Measurements from ENCODE around the gene HERPUD1. TPM values are rescaled to one million over a fixed set of nuclear protein-coding genes. Genes with fewer than 3 reads are reported as not detected.
"Not testable (repeated sequence)": the region's sequence is repeated elsewhere in the genome, so short reads cannot be mapped to it uniquely, and the experiment has no call there.

The HERPUD1 gene
- total RNA-seq, 1 donor = 190 TPM

DNA sequence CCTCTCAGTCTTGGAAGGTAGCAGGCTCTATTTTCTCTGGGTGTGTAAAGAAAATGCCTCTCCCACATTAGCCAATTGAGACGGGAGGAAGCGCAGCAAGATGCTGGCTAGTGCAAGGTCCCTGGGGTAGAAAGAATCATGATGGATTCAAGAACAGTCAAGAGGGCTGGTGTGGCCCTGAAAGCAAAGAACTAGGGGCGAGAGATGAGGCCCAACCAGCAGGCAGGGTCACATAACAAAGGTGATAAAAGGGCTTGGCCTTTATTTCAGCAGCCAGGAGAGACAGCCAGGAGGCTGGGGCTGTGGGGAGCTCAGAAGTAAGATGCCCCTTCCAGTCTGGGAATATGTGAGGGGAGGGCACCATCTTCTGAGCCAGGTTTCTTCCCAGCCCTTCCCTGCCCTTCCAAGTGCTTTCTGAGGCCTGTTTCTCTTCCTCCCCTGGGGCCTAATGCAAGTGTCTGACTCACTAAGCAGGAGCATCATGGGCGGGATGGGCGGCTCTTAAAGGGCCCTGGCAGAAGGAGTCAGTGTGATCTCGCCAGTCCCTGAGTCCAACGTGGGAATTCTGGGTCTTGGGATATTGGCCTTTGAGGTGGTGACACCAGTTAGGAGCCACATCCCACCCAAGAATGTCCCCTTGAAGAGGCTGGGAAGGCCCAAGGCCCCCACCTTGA is 53.5 kb downstream of the HERPUD1 start:
- Histone ChIP-seq H4K20me1 (ENCODE audit: insufficient read depth, low read length) (no peaks in the 10 kb centered on the region), H2AFZ (ENCODE audit: low read length) (peak overlapping the region; percentile 69), H3K4me3 (ENCODE audit: insufficient read depth, low read length) (no peak overlapping the region), H3K4me2 (ENCODE audit: insufficient read depth, low read length) (peak overlapping the region; percentile 44), H3K27ac (ENCODE audit: low read depth, low read length) (peak overlapping the region; percentile 52), H3K36me3 (ENCODE audit: insufficient read depth, low read length) (no peaks in the 10 kb centered on the region), H3K4me1 (ENCODE audit: insufficient read depth, low read length) (peaks cover 36% of the 10 kb centered on the region), H3K79me2 (ENCODE audit: insufficient read depth, low read length) (peaks cover 24% of the 10 kb centered on the region), H3K9me3 (ENCODE audit: low read depth, low read length) (no peaks in the 10 kb centered on the region), H3K27me3 (ENCODE audit: insufficient read depth, low read length) (no peaks in the 10 kb centered on the region)
- peak; percentile 98 for DNase-seq (ENCODE audit: insufficient read length, low spot score, missing footprints)
- TF ChIP-seq, protein P1, sequence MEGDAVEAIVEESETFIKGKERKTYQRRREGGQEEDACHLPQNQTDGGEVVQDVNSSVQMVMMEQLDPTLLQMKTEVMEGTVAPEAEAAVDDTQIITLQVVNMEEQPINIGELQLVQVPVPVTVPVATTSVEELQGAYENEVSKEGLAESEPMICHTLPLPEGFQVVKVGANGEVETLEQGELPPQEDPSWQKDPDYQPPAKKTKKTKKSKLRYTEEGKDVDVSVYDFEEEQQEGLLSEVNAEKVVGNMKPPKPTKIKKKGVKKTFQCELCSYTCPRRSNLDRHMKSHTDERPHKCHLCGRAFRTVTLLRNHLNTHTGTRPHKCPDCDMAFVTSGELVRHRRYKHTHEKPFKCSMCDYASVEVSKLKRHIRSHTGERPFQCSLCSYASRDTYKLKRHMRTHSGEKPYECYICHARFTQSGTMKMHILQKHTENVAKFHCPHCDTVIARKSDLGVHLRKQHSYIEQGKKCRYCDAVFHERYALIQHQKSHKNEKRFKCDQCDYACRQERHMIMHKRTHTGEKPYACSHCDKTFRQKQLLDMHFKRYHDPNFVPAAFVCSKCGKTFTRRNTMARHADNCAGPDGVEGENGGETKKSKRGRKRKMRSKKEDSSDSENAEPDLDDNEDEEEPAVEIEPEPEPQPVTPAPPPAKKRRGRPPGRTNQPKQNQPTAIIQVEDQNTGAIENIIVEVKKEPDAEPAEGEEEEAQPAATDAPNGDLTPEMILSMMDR (IDR thresholded peaks at IDR 0.05; ENCODE audit: extremely low read depth, low read depth, low read length) = no peak

DNA sequence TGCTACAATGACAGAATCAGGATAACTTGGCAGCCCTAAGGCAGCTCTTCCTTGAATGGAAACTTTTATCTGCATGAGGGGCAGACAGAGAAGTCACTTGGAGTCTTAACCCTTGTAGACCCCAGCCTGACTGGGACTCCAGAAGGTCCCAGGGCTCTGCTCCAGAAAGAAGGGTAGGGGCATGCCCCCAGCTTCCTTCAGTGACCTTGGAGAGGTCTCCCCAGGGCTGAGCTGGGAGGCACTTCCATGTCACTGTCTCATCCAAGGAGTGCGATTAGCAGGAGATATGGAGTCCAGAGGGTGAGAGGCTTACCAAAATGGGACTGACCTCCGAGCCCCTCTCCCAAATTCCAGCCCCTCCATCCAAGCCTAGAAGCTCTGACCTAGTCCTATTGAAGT is 54.0 kb downstream of the HERPUD1 start:
- peak overlapping the region; percentile 52 for H3K27ac ChIP-seq (ENCODE audit: low read depth, low read length)
- H3K4me3 ChIP-seq (ENCODE audit: insufficient read depth, low read length) = no peak overlapping the region
- H3K4me1 ChIP-seq (ENCODE audit: insufficient read depth, low read length) = peaks cover 42% of the 10 kb centered on the region
- H3K36me3 ChIP-seq (ENCODE audit: insufficient read depth, low read length) = no peaks in the 10 kb centered on the region
- TF ChIP-seq, protein P1 (IDR thresholded peaks at IDR 0.05; ENCODE audit: extremely low read depth, low read depth, low read length) = no peak
- no peaks in the 10 kb centered on the region for H3K9me3 ChIP-seq (ENCODE audit: low read depth, low read length)
- peak overlapping the region; percentile 44 for H3K4me2 ChIP-seq (ENCODE audit: insufficient read depth, low read length)
- peak; percentile 70 for DNase-seq (ENCODE audit: insufficient read length, low spot score, missing footprints)
- H3K79me2 ChIP-seq (ENCODE audit: insufficient read depth, low read length) = peaks cover 30% of the 10 kb centered on the region
- peak overlapping the region; percentile 69 for H2AFZ ChIP-seq (ENCODE audit: low read length)
- no peaks in the 10 kb centered on the region for H3K27me3 ChIP-seq (ENCODE audit: insufficient read depth, low read length)
- H4K20me1 ChIP-seq (ENCODE audit: insufficient read depth, low read length) = no peaks in the 10 kb centered on the region

DNA sequence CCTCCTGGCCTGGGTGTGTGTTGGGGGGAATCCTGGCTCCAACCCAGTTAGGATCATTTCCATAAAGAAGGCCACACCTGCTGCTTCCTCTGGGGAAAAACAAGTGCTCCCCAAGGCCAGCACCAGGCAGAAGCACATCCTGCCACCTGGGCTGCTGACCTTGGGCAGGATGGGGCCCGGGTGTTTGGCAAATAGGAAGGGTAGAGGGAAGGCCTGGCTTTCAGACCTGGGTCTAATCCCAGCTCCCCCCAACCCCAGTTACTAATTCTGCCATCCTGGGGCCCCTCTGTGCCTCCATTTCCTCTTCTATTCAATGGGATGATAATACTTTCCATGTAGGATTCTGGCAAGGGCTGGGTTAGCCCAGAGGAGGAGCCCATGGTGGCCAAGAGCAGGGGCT is 54.4 kb downstream of the HERPUD1 start:
- Histone ChIP-seq H3K79me2 (ENCODE audit: insufficient read depth, low read length) (peaks cover 33% of the 10 kb centered on the region), H3K36me3 (ENCODE audit: insufficient read depth, low read length) (no peaks in the 10 kb centered on the region), H3K9me3 (ENCODE audit: low read depth, low read length) (no peaks in the 10 kb centered on the region), H2AFZ (ENCODE audit: low read length) (no peak overlapping the region), H3K4me3 (ENCODE audit: insufficient read depth, low read length) (no peak overlapping the region), H3K27me3 (ENCODE audit: insufficient read depth, low read length) (no peaks in the 10 kb centered on the region), H3K4me2 (ENCODE audit: insufficient read depth, low read length) (no peak overlapping the region), H4K20me1 (ENCODE audit: insufficient read depth, low read length) (no peaks in the 10 kb centered on the region), H3K27ac (ENCODE audit: low read depth, low read length) (no peak overlapping the region), H3K4me1 (ENCODE audit: insufficient read depth, low read length) (peaks cover 44% of the 10 kb centered on the region)
- DNase-seq (ENCODE audit: insufficient read length, low spot score, missing footprints) = peak; percentile 62
- TF ChIP-seq, protein P1 (IDR thresholded peaks at IDR 0.05; ENCODE audit: extremely low read depth, low read depth, low read length) = no peak

- H3K4me1 ChIP-seq (ENCODE audit: insufficient read depth, low read length) = peaks cover 44% of the 10 kb centered on the region
- peaks cover 39% of the 10 kb centered on the region for H3K79me2 ChIP-seq (ENCODE audit: insufficient read depth, low read length)
- not testable (repeated sequence) for H3K4me2 ChIP-seq (ENCODE audit: insufficient read depth, low read length); H3K27me3 ChIP-seq (ENCODE audit: insufficient read depth, low read length); H3K36me3 ChIP-seq (ENCODE audit: insufficient read depth, low read length); H4K20me1 ChIP-seq (ENCODE audit: insufficient read depth, low read length); H3K27ac ChIP-seq (ENCODE audit: low read depth, low read length); H2AFZ ChIP-seq (ENCODE audit: low read length); DNase-seq (ENCODE audit: insufficient read length, low spot score, missing footprints); H3K9me3 ChIP-seq (ENCODE audit: low read depth, low read length); H3K4me3 ChIP-seq (ENCODE audit: insufficient read depth, low read length)
Observed at GRCh38 chr16:56986908-56987307, 55.0 kb downstream of the HERPUD1 start.

Measured in osteoblast (primary cell).